GM19468 (cell line): ENCODE results near the gene TMEM200C.
"Not testable (repeated sequence)": the region's sequence is repeated elsewhere in the genome, so short reads cannot be mapped to it uniquely, and the experiment has no call there.

ENCODE experiments used
- ATAC-seq: cut with Tn5 transposase; IDR thresholded peaks from one replicate; pipeline ENCODE4 v1.9.1; 2021; ENCODE audit warnings: mild to moderate bottlenecking, moderate library complexity, moderate number of reproducible peaks; ENCODE audit not compliant: unreplicated experiment; ENCODE audit errors: extremely low read depth

Gene TMEM200C

GRCh38 chr18:5893956-5894610, 1.2 kb downstream of the TMEM200C start:
- no peak for ATAC-seq

GRCh38 chr18:5892823-5893431, 2.4 kb downstream of the TMEM200C start:
- no peak for ATAC-seq

GRCh38 chr18:5891854-5892215, 3.5 kb downstream of the TMEM200C start:
- no peak for ATAC-seq

- ATAC-seq: no peak
Measured at GRCh38 chr18:5891184-5891853, 4.0 kb downstream of the TMEM200C start.

- ATAC-seq: peak; percentile 48
Measured at GRCh38 chr18:5890331-5891183, 4.8 kb downstream of the TMEM200C start.

GRCh38 chr18:5885361-5885760, 10.0 kb downstream of the TMEM200C start:
- ATAC-seq: no peak

GRCh38 chr18:5884375-5884774, 10.9 kb downstream of the TMEM200C start:
- no peak for ATAC-seq

- no peak for ATAC-seq
Measured at GRCh38 chr18:5879479-5879882, 15.8 kb downstream of the TMEM200C start.

GRCh38 chr18:5876891-5877290, 18.4 kb downstream of the TMEM200C start:
- ATAC-seq: no peak

- no peak for ATAC-seq
Measured at GRCh38 chr18:5874336-5874735, 21.0 kb downstream of the TMEM200C start.

- no peak for ATAC-seq
Measured at GRCh38 chr18:5872886-5873285, 22.4 kb downstream of the TMEM200C start.

- no peak for ATAC-seq
Measured at GRCh38 chr18:5871426-5871825, 23.9 kb downstream of the TMEM200C start.

- ATAC-seq: no peak
Measured at GRCh38 chr18:5868218-5868854, 27.0 kb downstream of the TMEM200C start.

- ATAC-seq: no peak
Measured at GRCh38 chr18:5865521-5865920, 29.8 kb downstream of the TMEM200C start.

- ATAC-seq: not testable (repeated sequence)
Measured at GRCh38 chr18:5862127-5862526, 33.2 kb downstream of the TMEM200C start.

GRCh38 chr18:5857180-5857579, 38.1 kb downstream of the TMEM200C start:
- ATAC-seq: no peak

- no peak for ATAC-seq
Measured at GRCh38 chr18:5853253-5853652, 42.1 kb downstream of the TMEM200C start.

- ATAC-seq: no peak
Measured at GRCh38 chr18:5851998-5852397, 43.3 kb downstream of the TMEM200C start.

- no peak for ATAC-seq
Measured at GRCh38 chr18:5842653-5843052, 52.7 kb downstream of the TMEM200C start.

- no peak for ATAC-seq
Measured at GRCh38 chr18:5841518-5841917, 53.8 kb downstream of the TMEM200C start.
